NCI-H1417 (cell line): ENCODE measurements around the gene TSPAN5.

Experiments
- DNase-seq, 3 experiments: peaks; one replicate each; lab custom pipeline; 2025; lab: John Stamatoyannopoulos, UW

TSPAN5 gene

GRCh38 chr4:98643755-98644154 is 14.7 kb downstream of the TSPAN5 start:
- no peak for DNase-seq

GRCh38 chr4:98642991-98643426 is 15.4 kb downstream of the TSPAN5 start:
- DNase-seq: no peak

GRCh38 chr4:98641906-98642668 is 16.3 kb downstream of the TSPAN5 start:
- no peak for DNase-seq

DNA sequence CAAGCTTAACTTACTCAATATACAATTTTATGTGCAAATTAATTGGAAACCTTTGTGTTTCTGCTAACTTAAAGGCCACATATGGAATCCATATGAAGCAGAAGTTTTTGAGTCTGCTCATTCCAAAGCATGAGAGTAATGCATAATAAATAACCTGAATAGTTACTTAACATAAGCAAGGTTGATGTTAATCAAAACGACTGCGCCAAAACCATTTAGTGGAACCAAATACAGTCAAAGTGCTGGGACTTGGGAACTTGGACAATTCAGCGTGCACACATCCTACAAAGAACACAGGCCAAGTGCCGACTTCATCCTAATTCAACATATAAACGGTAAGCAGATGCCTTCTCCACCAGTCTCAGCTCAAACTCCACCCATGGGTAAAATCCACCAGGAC is 17.0 kb downstream of the TSPAN5 start:
- DNase-seq: no peak

DNA sequence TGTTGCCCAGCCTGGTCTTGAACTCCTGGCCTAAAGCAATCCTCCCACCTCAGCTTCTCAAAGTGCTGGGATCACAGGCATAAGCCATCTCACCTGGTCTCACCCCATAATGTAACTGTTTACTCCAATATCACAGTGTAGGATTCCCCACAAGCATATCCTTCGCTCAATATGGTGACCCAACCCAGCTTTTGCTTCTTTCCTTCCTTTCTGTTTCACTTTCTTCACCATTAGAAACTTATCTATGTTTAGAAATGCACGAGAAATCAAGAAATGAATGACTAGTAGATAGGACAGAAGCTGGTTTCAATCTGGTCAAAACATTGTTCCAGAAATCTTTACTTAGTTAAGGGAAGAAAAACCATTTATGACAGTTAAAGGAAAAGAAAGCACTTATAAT is 18.9 kb downstream of the TSPAN5 start:
- DNase-seq: no peak

GRCh38 chr4:98639108-98639507 is 19.3 kb downstream of the TSPAN5 start:
- no peak for DNase-seq

GRCh38 chr4:98638661-98639060 is 19.8 kb downstream of the TSPAN5 start:
- DNase-seq: peak in 1 of 3 experiments; percentile 13

DNA sequence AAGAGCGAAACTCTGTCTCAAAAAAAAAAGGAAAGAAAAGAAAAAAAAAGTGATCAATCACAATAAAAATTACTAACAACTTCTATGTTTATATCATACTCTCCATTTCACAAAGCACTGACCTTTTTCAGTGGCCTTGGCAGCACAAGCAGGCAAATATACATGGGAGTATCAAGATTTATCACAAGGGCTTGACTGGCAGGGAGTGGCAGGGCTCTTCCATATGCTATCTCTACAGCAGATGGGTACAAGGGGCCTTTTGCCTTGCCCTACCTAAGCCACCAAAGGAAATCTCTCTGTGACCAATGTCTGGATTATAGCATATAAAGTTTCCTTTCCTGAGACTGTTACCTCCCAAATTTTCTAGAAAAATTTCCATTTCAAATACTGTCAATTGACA is 24.4 kb downstream of the TSPAN5 start:
- no peak for DNase-seq

- no peak for DNase-seq
These were observed 25.3 kb downstream of the TSPAN5 start for GRCh38 chr4:98633159-98633558.

DNA sequence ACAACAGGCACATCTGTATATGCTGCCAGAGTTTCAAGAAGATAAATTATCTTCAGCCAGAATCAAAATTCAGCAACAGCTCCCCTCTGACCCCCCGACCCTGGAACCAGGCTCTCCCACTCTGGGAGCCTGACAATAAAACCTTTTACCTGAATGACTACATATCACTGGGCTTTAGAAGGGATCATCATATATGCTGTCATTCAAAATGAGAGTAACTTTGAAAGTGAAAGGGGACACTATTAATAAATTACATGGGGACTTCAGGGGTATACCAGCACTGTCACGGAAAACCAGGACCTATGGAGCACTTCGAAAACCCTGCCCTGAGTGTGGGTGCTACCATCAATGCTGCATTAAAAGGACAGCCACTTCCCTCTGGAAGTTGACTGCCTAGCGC is 26.2 kb downstream of the TSPAN5 start:
- DNase-seq: no peak

DNA sequence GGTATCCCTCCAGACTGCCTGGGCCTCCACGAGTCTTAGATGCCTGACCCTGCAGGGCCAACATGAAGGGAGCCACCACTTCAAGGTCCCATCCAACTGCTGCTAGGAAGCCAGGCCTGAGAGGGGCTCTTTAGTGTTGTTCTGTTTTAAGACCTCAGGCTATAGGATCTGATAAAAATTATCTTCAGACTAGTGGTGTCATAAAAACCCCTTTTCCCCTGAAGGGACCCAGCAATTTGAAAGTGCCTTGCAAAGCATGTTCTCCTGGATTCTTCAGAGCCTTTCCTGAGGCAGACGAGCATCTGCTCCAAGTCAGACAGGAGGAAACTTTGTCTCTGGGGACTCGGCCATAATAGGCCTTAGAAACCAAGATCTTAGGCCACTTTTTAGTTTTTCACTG is 26.9 kb downstream of the TSPAN5 start:
- no peak for DNase-seq

- no peak for DNase-seq
These were observed 27.5 kb downstream of the TSPAN5 start for GRCh38 chr4:98630737-98631454.

- no peak for DNase-seq
These were observed 30.7 kb downstream of the TSPAN5 start for GRCh38 chr4:98627531-98628257.

- DNase-seq: no peak
These were observed 32.1 kb downstream of the TSPAN5 start for GRCh38 chr4:98626350-98626749.

- DNase-seq: no peak
These were observed 32.5 kb downstream of the TSPAN5 start for GRCh38 chr4:98625920-98626319.

GRCh38 chr4:98625399-98625798 is 33.0 kb downstream of the TSPAN5 start:
- DNase-seq: no peak

- no peak for DNase-seq
These were observed 33.8 kb downstream of the TSPAN5 start for GRCh38 chr4:98624642-98625041.

DNA sequence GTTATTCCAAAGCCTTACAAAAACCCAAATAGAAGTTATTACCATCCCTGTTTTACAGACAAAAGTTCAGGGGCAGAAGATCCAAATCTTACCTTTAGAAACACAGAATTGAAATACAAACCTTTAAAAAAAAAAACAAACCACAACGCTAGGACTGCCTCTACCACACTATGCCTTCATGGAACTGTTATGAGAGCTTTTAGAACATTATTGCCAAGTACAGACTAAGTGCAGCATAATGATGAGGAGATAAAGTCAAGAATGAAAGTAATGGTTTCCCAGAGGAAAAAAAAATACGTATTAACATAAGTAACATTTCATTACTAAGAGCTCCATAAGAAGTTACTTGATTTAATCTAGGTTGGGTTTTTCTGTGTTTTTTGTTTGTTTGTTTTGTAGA is 34.3 kb downstream of the TSPAN5 start:
- no peak for DNase-seq

- DNase-seq: peak in 1 of 3 experiments; percentile 44
These were observed 35.1 kb downstream of the TSPAN5 start for GRCh38 chr4:98623126-98623802.

GRCh38 chr4:98620087-98620784 is 38.2 kb downstream of the TSPAN5 start:
- DNase-seq: no peak

DNA sequence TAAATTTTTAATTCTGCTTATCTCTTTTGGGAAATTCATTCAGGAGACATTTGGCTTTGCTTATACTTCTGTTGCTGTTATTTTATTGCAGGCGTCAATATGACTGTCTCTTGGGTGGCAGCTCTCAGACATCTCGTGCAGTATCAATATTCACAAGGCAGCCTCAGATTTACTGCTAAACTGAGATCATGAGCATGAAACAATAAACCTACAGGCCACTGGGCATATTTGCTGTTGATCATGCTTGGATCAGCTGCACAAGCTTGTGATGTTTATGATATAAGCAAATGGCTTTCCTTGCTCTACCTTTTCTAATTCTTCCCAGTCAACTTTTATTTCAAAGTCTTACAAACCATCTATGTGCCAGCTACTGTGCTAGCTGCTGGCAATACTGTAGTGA is 39.2 kb downstream of the TSPAN5 start:
- no peak for DNase-seq

DNA sequence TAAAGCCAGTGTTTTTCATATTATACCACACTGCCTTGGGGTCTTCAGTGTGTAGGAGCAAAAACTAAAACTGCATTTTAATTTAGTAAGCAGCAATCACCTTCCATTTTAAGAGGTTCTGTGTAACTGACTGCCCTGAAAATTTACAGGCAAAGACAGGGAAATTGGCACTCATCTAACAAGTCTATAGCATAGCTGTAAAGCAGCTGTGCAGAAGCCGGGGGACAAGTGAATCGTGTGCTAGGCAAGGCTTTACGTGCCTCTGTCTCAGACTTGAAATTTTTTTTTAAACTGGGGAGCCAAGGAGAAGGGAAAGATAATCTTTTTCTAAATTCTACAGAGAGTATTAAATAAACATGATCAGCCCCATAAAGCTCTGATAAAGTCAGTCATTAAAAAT is 39.7 kb downstream of the TSPAN5 start:
- DNase-seq: no peak
